Measurements from ENCODE around the gene NAB2. TPM values are rescaled to one million over a fixed set of nuclear protein-coding genes. Genes with fewer than 3 reads are reported as not detected.

NAB2 gene
- total RNA-seq, 1 experiment from 2014 or later = 17.4 TPM

GRCh38 chr12:57096748-57097553, 8.0 kb downstream of the NAB2 start:
- H3K9me2 ChIP-seq (replicated peaks; ENCODE audit: low read length) = no peaks in the 10 kb centered on the region
- H3K9me3 ChIP-seq (ENCODE audit: low read length) = no peaks in the 10 kb centered on the region
- no peaks in the 10 kb centered on the region for H3K27me3 ChIP-seq (ENCODE audit: low read length)
- ChIA-PET POLR2A (ENCODE audit: unreplicated experiment) (no interaction called here), CTCF (no interaction called here)
- peaks cover 16% of the 10 kb centered on the region for H3K4me1 ChIP-seq (ENCODE audit: insufficient read depth, low read length)
- H3K79me2 ChIP-seq (ENCODE audit: low read length) = no peaks in the 10 kb centered on the region
- no peak; the same call in 1 of the 2 replicates for ATAC-seq
- no peaks in the 10 kb centered on the region for H3F3A ChIP-seq (ENCODE audit: low read length, unreplicated experiment)
- H3K4me3 ChIP-seq (ENCODE audit: low read length) = no peak overlapping the region
- no peaks in the 10 kb centered on the region for H3K36me3 ChIP-seq (ENCODE audit: low read depth, low read length)
- H3K9ac ChIP-seq (ENCODE audit: low read length) = no peak overlapping the region
- intact Hi-C loops (cut with micrococcal nuclease) = no loop called here
- no peak overlapping the region for H2AFZ ChIP-seq (ENCODE audit: low read length)
- no peak overlapping the region for H3K4me2 ChIP-seq (ENCODE audit: low read length)
- TF ChIP-seq CTCF (conservative IDR thresholded peaks at IDR 0.05; ENCODE audit: low read depth, low read length) = no peak
- no peak for TF ChIP-seq EZH2phosphoT487 (IDR thresholded peaks at IDR 0.05; ENCODE audit: borderline replicate concordance, low read length)
- TF ChIP-seq EZH2 (IDR thresholded peaks at IDR 0.05; ENCODE audit: low read length, unreplicated experiment) = no peak
- DNase-seq = no peak
- no peak overlapping the region for H3K27ac ChIP-seq (ENCODE audit: low read length)
- BruUV-seq (replicated peaks) = no TSS peak
- no peaks in the 10 kb centered on the region for H4K20me1 ChIP-seq (ENCODE audit: low read length)

GRCh38 chr12:57097554-57097835, 8.6 kb downstream of the NAB2 start:
- ChIA-PET POLR2A (ENCODE audit: unreplicated experiment) (interaction anchor here (0.6 kb wide), 1 partner anchor 79 kb away, joined by 7 read pairs; no protein-coding TSS in a partner anchor), CTCF (no interaction called here)
- Histone ChIP-seq H3K4me2 (ENCODE audit: low read length) (no peak overlapping the region), H3K9me3 (ENCODE audit: low read length) (no peaks in the 10 kb centered on the region), H3K36me3 (ENCODE audit: low read depth, low read length) (no peaks in the 10 kb centered on the region), H4K20me1 (ENCODE audit: low read length) (no peaks in the 10 kb centered on the region), H2AFZ (ENCODE audit: low read length) (no peak overlapping the region), H3K9ac (ENCODE audit: low read length) (no peak overlapping the region), H3F3A (ENCODE audit: low read length, unreplicated experiment) (no peaks in the 10 kb centered on the region), H3K79me2 (ENCODE audit: low read length) (no peaks in the 10 kb centered on the region), H3K27ac (ENCODE audit: low read length) (no peak overlapping the region), H3K4me1 (ENCODE audit: insufficient read depth, low read length) (peaks cover 19% of the 10 kb centered on the region), H3K9me2 (replicated peaks; ENCODE audit: low read length) (no peaks in the 10 kb centered on the region), H3K4me3 (ENCODE audit: low read length) (no peak overlapping the region), H3K27me3 (ENCODE audit: low read length) (no peaks in the 10 kb centered on the region)
- intact Hi-C loops (cut with micrococcal nuclease) = no loop called here
- ATAC-seq (no peak), DNase-seq (no peak)
- TF ChIP-seq CTCF (conservative IDR thresholded peaks at IDR 0.05; ENCODE audit: low read depth, low read length) = no peak
- TF ChIP-seq EZH2 (IDR thresholded peaks at IDR 0.05; ENCODE audit: low read length, unreplicated experiment) = no peak
- no peak for TF ChIP-seq EZH2phosphoT487 (IDR thresholded peaks at IDR 0.05; ENCODE audit: borderline replicate concordance, low read length)
- BruUV-seq (replicated peaks) = no TSS peak

GRCh38 chr12:57098546-57098945, 9.6 kb downstream of the NAB2 start:
- H3K4me2 ChIP-seq (ENCODE audit: low read length) = no peak overlapping the region
- TF ChIP-seq CTCF (conservative IDR thresholded peaks at IDR 0.05; ENCODE audit: low read depth, low read length) (no peak), EZH2phosphoT487 (IDR thresholded peaks at IDR 0.05; ENCODE audit: borderline replicate concordance, low read length) (no peak), EZH2 (IDR thresholded peaks at IDR 0.05; ENCODE audit: low read length, unreplicated experiment) (no peak)
- H3K79me2 ChIP-seq (ENCODE audit: low read length) = no peaks in the 10 kb centered on the region
- no peaks in the 10 kb centered on the region for H3K9me3 ChIP-seq (ENCODE audit: low read length)
- H3K9me2 ChIP-seq (replicated peaks; ENCODE audit: low read length) = no peaks in the 10 kb centered on the region
- no peaks in the 10 kb centered on the region for H3K36me3 ChIP-seq (ENCODE audit: low read depth, low read length)
- BruUV-seq (replicated peaks) = no TSS peak
- no peak overlapping the region for H3K4me3 ChIP-seq (ENCODE audit: low read length)
- H3K27ac ChIP-seq (ENCODE audit: low read length) = no peak overlapping the region
- H3K9ac ChIP-seq (ENCODE audit: low read length) = no peak overlapping the region
- H4K20me1 ChIP-seq (ENCODE audit: low read length) = no peaks in the 10 kb centered on the region
- H3K4me1 ChIP-seq (ENCODE audit: insufficient read depth, low read length) = peaks cover 19% of the 10 kb centered on the region
- H2AFZ ChIP-seq (ENCODE audit: low read length) = no peak overlapping the region
- H3F3A ChIP-seq (ENCODE audit: low read length, unreplicated experiment) = no peaks in the 10 kb centered on the region
- DNase-seq = no peak
- no peak for ATAC-seq
- intact Hi-C loops (cut with micrococcal nuclease) = no loop called here
- CTCF ChIA-PET = no interaction called here
- POLR2A ChIA-PET (ENCODE audit: unreplicated experiment) = no interaction called here
- H3K27me3 ChIP-seq (ENCODE audit: low read length) = no peaks in the 10 kb centered on the region
